GM19023 (cell line): ENCODE results near the gene ADAM8.
A peak's percentile ranks its signal among the peaks of the same experiment; 100 is the strongest.
"Not testable (repeated sequence)": the region's sequence is repeated elsewhere in the genome, so short reads cannot be mapped to it uniquely, and the experiment has no call there.

Experiments
- ATAC-seq: cut with Tn5 transposase; IDR thresholded peaks from one replicate; pipeline ENCODE4 v1.9.1; 2021; ENCODE audit warnings: mild to moderate bottlenecking, moderate library complexity; ENCODE audit not compliant: unreplicated experiment

The ADAM8 gene

DNA sequence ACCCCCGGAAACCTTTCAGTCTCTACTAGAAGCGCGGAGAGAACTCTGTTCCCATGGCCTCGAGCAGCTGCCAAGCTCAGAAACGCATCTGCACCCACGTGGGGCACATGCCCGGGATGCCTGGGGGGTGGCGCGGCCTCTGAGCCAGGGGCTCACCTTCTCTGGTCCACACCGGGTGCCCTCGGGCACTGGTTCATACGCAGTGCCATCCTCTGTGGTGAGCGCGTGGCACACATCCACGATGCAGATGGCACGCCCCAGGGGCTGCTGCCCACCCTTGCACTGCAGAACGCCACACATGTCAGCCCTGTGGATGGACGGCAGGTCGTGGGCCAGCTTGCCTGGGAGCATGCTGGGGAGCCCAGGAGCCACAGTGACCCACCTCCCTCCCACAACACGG lies 6.5 kb downstream of the ADAM8 start:
- ATAC-seq, result no peak

DNA sequence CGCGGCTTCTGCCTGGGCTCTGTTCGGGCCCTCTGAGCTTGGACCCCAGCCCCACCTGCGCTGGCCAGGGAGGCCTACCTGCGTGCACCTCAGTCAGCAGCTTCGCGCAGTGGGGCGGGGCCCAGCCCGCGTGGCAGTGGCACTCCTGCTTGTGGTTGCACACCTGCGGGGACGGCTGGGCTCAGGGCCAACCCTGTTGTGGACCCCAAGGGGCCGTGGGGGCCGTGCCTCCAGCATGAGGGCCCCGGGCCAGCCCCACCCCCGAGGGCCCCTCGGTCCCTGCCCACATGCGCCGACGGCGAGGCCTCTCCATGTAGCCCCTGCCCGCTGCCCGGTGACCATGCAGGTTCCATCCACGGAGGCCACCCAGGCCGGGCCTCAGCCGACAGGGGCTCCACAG lies 7.3 kb downstream of the ADAM8 start:
- ATAC-seq, result no peak

DNA sequence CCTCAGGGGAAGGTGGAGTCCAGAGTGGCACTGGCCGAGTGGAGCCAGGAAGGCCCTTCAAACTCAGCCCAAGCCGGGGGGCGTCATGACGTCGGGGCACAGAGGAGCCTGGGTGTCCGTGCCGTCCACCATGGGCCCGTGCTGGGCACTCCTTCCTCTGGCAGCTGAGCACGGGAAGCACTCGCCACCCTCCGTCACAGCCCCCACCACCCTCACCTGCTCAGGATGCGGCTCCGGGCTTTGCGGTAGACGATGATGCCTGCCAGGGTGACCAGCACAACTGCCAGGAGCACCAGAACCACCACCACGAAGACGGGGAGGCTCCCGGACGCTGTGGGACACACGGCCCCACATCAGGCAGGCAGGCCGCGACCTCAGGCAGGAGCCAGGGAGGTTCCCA lies 8.1 kb downstream of the ADAM8 start:
- no peak for ATAC-seq

DNA sequence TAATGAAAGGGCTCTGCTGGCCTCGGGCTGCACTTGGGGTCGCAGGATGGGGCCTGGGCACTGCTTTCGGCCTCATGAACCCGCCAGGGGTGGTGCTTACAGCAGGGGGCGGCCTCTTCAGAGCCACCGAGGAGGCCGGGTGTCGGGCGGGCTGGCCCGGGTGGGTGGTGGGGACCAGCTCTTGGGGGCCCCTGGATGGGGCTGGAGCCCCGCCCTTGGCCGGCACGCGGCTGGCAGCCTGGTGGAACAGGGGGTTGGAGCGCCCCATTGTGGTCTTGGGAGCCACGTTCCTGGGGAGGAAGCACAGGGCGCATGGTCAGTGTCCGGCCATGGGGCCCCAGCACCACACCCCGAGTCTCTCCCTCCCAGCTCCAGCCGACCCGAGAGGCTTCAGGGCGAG lies 8.8 kb downstream of the ADAM8 start:
- no peak for ATAC-seq

DNA sequence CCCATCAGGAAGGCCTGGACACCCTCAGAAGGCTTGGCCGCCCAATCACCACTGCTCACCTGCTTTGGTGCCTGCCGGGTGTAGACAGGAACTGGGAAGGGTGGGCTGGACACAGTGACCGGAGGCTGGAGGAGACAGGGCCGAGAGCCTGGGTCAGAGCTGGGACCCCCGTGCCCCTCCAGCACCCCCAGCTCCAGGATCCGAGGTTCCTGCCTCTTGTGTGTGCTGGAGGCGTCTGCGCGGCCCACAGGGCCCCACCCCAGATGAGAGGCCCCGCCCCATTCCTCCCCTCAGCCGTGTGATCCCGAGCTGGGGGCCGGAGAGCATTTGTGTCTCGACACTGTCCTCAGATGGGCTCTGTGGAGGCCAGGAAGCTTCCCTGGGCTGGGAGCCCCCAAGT lies 9.4 kb downstream of the ADAM8 start:
- ATAC-seq, result no peak

DNA sequence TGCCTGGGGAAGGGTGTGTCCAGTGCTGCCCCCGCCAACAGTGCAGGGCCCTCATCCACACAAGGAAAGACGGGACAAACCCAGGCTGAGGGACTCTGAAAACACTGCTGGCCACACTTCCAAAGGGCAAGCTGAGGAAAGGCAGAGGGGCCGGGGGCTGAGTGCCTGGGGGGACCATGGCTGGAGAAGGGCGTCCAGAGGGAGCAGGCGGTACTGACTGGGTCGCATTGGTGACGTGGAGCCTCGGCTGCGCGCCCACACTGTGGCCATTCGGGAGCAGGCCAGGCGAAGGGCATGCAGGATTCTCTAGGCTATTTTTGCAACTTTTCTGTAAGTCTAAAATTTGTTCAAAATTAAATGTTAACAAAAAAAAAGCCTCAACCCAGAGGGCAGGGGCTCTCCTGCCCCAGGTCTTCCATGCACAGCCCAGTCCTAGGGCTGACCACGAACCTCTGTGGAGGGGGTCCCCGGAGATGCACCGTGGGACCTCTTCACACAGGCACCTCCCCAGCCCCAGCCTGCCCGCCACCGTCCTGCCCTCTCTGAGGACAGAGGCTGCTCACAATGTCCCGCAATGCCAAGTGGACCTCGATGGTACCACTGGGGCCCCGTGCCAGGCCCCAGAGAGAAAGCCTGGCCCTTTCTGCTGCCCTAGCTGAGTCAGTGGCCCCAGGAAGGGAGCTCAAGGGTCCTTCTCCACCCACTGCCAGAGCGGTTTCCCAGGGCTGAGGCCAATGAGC lies 10.4 kb downstream of the ADAM8 start:
- no peak for ATAC-seq

DNA sequence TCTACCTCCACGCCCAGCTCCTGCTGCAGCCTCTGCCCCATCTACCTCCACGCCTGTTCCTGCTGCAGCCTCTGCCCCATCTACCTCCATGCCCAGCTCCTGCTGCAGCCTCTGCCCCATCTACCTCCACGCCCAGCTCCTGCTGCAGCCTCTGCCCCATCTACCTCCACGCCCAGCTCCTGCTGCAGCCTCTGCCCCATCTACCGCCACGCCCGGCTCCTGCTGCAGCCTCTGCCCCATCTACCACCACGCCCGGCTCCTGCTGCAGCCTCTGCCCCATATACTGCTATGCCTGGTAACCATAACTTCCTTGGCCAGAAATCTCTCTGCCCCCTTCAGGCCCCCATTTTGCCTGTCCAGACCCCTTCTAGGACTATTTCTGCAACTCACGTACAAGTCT lies 11.6 kb downstream of the ADAM8 start:
- not testable (repeated sequence) for ATAC-seq

DNA sequence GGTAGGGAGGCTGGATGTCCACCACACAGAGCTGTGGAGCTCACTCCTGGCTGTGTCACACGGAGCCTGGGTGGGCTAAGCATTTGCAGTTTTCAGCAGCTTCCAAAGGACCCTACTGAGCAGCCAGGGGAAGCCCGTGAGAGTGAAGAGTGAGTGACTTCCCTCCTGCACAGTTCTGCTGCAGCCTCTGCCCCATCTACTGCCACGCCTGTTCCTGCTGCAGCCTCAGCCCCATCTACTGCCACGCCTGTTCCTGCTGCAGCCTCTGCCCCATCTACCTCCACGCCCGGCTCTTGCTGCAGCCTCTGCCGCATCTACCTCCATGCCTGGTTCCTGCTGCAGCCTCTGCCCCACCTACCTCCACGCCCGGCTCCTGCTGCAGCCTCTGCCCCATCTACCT lies 12.2 kb downstream of the ADAM8 start:
- ATAC-seq, result no peak

DNA sequence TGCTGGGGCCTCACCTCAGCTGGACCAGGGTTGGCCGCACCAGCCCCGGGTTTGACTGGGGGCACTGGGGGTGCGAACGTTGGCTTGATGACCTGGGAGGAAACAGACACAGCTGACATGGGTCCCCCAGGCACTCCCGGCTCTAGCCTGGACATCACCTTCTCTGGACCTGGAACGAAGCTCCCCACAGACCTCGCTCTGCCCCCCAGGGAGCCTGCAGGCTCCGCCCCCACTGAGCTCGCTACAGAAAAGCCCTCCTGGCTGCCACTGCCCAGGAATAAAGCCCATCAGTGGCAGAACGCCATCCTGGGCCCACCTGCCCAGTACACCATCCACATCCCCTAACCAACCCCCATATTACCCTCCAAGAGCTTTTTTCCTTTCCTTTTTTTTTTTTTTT lies 13.0 kb downstream of the ADAM8 start:
- ATAC-seq, result no peak

DNA sequence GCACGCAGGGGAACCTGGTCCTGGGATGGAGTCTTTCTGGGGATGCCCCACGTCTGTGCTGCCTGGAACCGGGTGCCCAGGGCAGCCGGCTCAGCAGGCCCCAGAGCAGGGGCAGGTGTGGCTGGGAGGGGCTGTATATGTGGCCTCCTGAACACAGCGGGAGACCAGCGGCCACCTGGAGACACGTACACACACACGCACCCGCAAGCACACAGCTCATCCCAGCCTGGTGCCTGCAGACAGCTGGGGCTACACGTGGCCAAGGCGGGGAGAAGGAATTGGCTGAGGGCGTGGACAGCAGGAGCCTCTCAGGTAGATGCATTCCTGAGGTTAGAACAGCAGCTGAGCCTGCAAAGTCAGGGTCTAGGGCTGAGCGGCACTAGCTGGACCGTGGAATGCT lies 14.0 kb downstream of the ADAM8 start:
- ATAC-seq, result no peak

DNA sequence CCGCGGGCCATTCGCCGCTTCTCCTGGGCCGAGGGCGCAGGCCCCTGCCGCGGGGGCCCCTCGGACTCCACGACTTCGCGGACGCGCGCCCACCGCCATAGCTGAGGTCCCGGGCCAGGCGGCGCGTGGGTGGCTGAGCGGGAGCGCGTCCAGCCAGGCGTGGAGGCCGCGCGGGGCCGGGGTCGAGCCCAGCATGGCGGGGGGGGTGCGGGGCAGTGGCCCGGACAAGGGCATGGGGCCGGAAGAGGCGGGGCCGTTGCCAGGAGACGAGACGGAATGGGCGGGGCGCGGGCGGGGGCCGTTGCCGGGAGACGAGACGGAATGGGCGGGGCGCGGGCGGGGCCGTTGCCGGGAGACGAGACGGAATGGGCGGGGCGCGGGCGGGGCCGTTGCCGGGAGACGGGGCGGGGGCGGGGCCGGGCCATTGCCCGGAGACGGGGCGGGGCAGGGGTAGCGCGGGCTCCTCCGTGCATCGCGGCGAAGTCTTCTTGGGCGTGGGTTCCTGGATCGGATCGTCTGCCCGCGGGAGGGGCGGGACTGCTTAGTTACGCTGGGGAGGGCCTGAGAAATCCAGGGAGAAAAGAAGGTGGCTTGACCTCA lies 14.8 kb downstream of the ADAM8 start:
- ATAC-seq, result peak; percentile 53

DNA sequence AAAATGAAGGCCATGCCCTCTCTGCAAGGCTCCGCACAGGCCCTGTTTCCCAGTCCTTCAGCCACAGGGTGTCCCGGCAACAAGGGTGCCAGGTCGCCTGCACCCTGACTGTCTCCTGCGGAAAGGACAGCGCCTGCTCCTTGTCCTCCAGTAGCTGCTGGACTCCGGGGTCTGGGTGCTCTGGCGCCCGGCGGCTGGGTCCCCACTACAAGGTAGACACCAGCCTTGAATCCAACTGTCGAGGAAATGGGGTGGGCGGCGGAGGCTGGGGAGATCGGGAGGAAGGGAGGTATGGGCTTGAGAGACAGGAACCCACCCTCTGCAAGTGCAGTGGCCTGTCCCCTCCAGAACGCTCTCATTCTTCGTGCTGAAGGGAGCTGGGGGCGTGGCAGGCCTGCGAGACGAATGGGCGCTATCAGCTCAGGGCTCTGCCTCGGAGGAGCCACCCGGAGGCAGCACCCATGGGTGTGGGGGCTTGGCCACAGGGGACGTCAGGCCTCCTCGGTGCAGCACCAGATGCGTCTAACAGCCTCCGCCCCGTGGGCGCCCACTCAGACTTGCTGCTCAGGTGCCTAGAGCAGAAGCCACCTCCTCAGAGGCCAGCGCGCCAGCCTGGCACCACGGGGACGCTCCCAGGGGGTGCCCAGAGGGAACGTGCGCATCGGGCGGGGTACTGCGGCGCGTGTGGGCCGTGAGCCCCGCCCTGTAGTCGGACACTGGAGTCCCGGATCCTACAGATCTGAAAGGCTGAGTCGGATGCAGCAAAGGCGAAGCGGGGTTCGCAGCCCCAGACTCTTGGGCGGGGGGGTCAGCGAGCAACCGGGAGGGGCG lies 15.6 kb downstream of the ADAM8 start:
- ATAC-seq, result peak; percentile 62

DNA sequence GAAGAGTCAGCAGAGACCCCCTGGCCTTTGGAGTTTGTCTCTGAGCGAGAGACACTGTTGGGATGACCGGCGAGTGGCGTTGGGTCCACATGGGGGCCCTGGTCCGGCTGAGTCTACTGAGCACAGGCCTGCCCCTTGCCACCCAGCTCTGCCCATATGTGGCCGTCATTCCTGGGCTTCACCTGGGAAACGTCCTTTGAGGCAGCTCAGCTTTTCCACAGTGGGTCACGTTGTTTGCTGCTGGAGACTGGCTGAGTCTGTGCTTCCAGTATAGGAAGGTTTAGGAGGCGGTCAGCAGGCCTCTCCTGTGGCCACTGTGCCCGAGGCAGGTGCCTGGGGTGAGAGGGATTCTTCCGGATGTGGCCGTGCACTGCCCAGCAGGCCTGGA lies 17.1 kb downstream of the ADAM8 start:
- ATAC-seq, result no peak

DNA sequence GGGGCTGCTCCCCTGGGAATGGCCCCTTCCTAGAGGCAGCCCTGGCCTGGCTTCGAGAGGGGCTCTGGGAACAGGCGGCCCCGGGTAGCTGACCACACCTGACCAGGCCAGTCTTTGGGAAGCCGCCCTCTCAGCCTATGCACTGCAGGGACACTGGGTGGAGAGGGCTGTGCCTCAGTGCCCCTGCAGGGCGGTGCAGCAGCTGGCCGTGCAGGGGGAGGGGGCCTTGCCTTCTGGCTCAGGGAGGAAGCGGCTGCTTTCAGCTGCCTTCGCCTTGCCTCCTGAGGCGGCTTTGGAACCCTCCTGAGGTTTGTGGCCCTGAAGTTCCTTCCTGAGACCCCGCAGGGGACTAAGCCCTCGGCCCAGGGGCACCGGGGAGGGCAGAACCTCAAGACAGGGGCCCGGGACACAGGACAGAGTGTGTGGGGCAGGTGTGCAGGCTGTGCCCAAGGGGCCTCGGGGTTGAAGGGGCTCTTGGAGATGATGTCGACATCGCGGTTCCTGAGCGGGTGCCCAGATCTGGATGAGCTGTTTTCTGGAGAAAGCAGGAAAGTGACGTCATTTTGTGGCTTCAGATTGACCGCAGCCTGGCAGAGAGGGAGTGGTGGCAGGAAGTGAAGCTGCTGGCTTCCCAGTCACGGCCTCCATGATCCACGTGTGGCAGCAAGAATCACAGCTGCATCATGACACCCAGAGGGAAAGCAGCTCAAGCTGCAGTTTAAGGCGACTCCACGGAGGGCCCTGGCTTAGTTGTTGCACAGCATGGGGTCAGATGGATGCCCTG lies 17.7 kb downstream of the ADAM8 start:
- ATAC-seq, result no peak

DNA sequence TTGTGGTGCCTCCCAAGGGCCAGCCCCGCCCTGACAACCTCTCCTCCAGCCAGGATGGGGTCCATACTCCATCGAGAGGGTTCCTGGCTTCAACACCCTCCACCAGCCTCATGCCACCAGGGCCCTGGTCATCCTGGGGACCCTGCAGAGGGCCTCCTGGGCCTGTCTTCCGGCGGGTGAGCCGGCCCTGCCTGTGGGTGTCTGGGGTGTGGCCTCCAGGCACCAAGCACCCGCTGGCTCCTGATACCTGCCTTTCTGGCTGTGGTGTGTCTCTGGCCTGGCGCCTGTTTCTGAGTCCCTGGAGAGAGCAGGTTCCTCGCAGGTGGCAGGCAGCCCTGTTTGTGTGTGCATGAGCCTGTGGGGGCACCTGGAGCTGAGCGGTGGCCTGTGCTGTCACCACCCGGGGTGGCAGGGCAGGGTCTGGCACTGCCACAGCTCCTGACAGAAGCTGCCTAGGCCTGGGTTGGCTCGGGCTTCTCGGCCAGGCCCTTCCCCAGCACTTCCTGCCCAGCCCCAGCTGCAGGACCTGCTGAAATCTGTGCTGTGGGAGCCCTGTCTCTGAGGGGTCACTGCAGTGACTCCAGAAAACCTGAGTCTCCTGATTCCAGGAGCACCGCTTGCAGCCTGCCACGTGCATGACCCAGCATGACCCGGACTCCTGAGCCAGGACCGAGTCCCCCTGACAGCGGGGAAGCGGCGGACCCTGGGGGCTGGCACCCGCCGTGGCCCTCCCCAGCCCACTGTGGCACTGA lies 18.4 kb downstream of the ADAM8 start:
- ATAC-seq, result no peak

DNA sequence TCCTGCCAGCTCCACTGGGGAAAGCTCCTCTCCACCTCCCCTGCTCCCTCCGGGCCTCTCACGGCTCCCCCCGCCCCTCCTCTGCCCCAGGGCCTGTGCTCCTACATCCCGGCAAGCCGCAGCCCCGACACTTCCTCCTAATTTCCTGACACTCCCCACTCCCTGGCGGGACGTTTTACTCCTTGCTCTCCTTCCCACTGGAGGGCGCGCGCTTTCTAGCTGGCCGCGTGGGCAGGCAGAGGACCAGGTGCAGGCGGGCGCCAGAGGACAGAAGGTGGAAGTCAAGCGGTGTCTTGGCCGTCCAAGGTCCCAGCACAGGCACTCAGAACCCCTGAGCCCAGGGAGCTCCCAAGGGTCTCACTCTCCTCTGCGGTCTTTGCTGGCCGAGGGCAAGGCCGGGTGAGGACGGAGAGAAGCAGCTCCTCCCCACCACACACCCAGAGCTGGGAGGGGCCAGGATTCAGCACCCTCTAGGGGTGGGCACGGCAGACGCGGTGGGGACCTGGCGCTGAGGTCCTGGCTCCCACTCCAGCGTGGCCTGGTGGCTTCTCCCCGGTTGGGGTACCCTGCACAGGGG lies 19.1 kb downstream of the ADAM8 start:
- no peak for ATAC-seq

DNA sequence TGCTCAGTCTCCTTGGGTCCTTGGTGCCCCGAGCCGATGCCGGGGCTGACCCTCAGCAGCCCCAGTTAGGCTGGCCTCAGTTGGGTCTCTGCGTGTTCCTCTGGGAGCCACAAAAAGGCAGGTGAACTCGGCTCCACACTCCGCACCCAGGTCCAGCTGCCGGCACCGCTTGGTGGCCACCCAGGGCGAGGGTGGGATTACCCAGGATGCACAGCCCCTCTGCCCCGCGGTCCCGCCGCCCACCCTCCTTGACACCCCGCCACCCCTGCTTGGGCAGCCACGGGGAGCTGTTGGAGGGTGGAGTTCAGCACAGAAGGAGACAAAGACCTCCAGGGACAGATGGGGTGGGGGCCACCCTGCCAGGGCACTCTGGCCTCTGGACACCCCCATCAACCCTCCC lies 21.3 kb downstream of the ADAM8 start:
- no peak for ATAC-seq

DNA sequence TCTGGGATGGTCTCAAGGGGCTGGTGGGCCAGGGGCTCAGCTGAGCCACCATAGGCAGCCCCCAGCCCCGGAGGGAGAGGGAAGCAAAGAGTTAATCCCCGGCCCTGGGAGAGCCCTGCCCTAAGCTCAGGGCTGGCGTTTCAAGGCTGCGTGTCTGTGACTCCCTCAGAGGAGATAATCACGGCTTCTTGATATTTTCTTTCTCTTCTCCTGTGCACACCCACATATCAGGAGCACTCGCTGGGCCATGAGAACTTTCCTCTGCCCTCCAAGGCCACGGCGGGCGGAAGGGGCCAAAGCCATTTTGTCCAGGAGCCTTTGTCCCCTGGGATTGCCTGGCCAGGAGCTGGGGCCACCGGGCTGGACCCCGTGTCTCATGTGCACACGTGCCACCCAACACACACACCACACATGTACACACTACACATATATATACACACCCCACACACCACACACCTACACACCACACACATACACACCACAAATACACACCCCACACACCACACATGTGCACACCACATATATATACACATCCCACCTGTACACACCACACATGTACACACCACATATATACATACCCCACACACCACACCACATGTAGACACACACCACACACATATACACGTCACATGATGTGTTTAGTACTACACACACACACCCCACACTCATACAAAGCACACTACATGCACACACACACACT lies 22.1 kb downstream of the ADAM8 start:
- ATAC-seq, result no peak

DNA sequence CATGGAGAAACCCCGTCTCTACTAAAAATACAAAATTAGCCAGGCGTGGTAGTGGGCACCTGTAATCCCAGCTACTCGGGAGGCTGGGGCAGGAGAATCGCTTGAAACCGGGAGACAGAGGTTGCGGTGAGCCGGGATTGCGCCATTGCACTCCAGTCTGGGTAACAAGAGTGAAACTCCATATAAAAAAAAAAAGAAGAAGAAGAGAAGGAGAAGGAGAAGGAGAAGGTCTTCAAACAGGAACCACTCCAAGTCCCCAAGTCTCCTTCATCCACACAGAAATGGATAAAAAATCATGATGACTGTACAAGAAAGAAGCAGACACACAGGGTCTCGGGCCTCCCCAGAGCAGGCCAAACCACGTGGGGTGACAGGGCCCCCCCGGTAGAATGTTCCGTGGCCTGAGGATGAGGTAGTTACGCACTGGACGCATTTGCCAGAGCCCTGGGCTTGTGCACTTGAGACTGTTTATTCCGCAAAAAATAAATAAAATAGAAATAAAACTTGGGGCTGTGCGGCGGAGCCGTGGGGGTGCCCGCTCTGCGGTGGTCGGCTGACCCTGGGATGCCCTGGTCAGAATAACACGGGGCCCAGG lies 23.2 kb downstream of the ADAM8 start:
- no peak for ATAC-seq
